Peyer's patch (tissue), 4 donors: Measurements from ENCODE around the gene PM20D2.

Experiments
- POLR2A ChIP-seq, 2 donors: fragments of 450-650 bp; IDR thresholded peaks; one replicate each; pipeline ENCODE4 v1.5.1; 2017; ENCODE audit warnings: antibody characterized with exemption in 2 of 2, mild to moderate bottlenecking in 2 of 2, moderate library complexity in 2 of 2
- TF ChIP-seq, protein P1 (sequence below), 6 experiments: fragments of 450-650 bp in 4 of 6; fragments of 200-600 bp in 2 of 6; sonication (generic) in 1 of 6; IDR thresholded peaks; one replicate each; pipeline ENCODE4 v1.5.1; 2017 to 2019; ENCODE audit warnings: antibody characterized with exemption in 6 of 6, mild to moderate bottlenecking in 3 of 6, moderate library complexity in 1 of 6

DNA sequence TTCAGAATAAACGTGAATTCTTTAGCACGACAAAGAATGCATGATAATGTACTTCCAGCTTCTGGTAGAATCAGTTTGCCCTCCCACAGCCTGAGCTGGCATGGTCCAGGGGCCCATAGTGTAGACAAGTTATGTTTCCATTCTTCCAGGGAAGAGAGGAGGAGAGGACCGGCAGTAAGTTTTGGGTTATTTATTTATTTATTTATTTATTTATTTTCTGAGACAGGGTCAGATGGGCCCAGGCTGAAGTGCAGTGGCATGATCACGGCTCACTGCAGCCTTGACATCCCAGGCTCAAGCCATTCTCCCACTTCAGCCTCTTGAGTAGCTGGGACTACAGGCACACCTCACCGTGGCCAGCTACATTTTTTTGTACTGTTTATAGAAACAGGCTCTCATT lies 66.6 kb downstream of the PM20D2 start:
- TF ChIP-seq, protein P1, sequence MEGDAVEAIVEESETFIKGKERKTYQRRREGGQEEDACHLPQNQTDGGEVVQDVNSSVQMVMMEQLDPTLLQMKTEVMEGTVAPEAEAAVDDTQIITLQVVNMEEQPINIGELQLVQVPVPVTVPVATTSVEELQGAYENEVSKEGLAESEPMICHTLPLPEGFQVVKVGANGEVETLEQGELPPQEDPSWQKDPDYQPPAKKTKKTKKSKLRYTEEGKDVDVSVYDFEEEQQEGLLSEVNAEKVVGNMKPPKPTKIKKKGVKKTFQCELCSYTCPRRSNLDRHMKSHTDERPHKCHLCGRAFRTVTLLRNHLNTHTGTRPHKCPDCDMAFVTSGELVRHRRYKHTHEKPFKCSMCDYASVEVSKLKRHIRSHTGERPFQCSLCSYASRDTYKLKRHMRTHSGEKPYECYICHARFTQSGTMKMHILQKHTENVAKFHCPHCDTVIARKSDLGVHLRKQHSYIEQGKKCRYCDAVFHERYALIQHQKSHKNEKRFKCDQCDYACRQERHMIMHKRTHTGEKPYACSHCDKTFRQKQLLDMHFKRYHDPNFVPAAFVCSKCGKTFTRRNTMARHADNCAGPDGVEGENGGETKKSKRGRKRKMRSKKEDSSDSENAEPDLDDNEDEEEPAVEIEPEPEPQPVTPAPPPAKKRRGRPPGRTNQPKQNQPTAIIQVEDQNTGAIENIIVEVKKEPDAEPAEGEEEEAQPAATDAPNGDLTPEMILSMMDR (IDR thresholded peaks at IDR 0.05): no peak
- TF ChIP-seq POLR2A (IDR thresholded peaks at IDR 0.05): no peak
